MM.1S (cell line): Measurements from ENCODE around the gene CADM2.

Experiments
- CTCF ChIP-seq: fragments of 300-600 bp; sonication (generic); IDR thresholded peaks from 2 replicates; pipeline ENCODE4 v1.5.1; 2016; ENCODE audit warnings: antibody characterized with exemption, low read length, mixed read lengths
- EZH2 ChIP-seq: fragments of 300-600 bp; sonication (generic); optimal IDR thresholded peaks from 2 replicates; pipeline ENCODE3; 2017; ENCODE audit warnings: low read depth, mild to moderate bottlenecking, antibody characterized with exemption, low read length, mixed read lengths

- no peak for TF ChIP-seq CTCF
- no peak for TF ChIP-seq EZH2
Observed at GRCh38 chr3:85051786-85052185, 93.0 kb downstream of the CADM2 start.
